H1 (cell line): ENCODE results near the gene HMGCL. TPM values are rescaled to one million over a fixed set of nuclear protein-coding genes. Genes with fewer than 3 reads are reported as not detected.

Source experiments
- CTCF ChIA-PET: fragments of 300-600 bp; sonication (Branson Sonifier 250); formaldehyde crosslinking; loops from one replicate; lab custom pipeline; 2021; ENCODE audit not compliant: partially characterized antibody; lab: Charles Lee
- POLR2A ChIA-PET: fragments of 300-600 bp; sonication (Branson Sonifier 250); formaldehyde crosslinking; loops from one replicate; lab custom pipeline; 2021; ENCODE audit warnings: inconsistent platforms; ENCODE audit not compliant: partially characterized antibody; lab: Charles Lee
- DNase-seq, 2 experiments: peaks; one replicate each; pipeline versions ENCODE4 v3.0.0 to v3.0.0-alpha.2; 2010 to 2022; ENCODE audit warnings: low spot score in 2 of 2, low read depth in 1 of 2, mixed read lengths in 1 of 2
- FAIRE-seq: peaks from 2 replicates; lab custom pipeline; 2011; peaks lifted over from hg19 to GRCh38; lab: Jason Lieb, UNC
- H2AFZ ChIP-seq: 2 replicates; pipeline ENCODE4 v1.8.1; 2012; ENCODE audit warnings: low read length, inconsistent platforms
- H2AK5ac ChIP-seq: 2 replicates; pipeline ENCODE4 v1.6.1; 2013; ENCODE audit warnings: low read depth, low read length
- H2BK120ac ChIP-seq: replicated peaks from 2 replicates; pipeline ENCODE3; 2013; ENCODE audit warnings: low read depth, low read length, inconsistent platforms
- H2BK12ac ChIP-seq: 2 replicates; pipeline ENCODE4 v1.6.1; 2013; ENCODE audit warnings: low read depth, low read length
- H2BK15ac ChIP-seq: 2 replicates; pipeline ENCODE4 v1.6.1; 2013; ENCODE audit warnings: low read length
- H2BK20ac ChIP-seq: 2 replicates; pipeline ENCODE4 v1.6.1; 2013; ENCODE audit warnings: low read length
- H2BK5ac ChIP-seq: 2 replicates; pipeline ENCODE4 v1.6.1; 2013; ENCODE audit warnings: low read depth, low read length
- H3K14ac ChIP-seq: 2 replicates; pipeline ENCODE4 v1.6.1; 2013; ENCODE audit warnings: inconsistent platforms; ENCODE audit not compliant: insufficient read length
- H3K18ac ChIP-seq: 2 replicates; pipeline ENCODE4 v1.6.1; 2013; ENCODE audit warnings: low read length; ENCODE audit errors: extremely low read depth
- H3K23ac ChIP-seq: 2 replicates; pipeline ENCODE4 v1.6.1; 2013; ENCODE audit warnings: inconsistent platforms; ENCODE audit not compliant: insufficient read length
- H3K23me2 ChIP-seq: 2 replicates; pipeline ENCODE4 v1.6.1; 2013; ENCODE audit warnings: low read depth, low read length
- H3K27ac ChIP-seq: 2 replicates; pipeline ENCODE4 v1.6.1; 2011; ENCODE audit warnings: low read depth, low read length, inconsistent platforms
- H3K27me3 ChIP-seq, 4 experiments: replicated peaks in 1 of 4; 1 replicate in 1 of 4; 2 replicates in 3 of 4; pipeline versions ENCODE4 v1.6.1 to v1.8.1; 2011 to 2013; ENCODE audit warnings: low read length in 3 of 4, mild to moderate bottlenecking in 3 of 4, inconsistent platforms in 2 of 4, mixed read lengths in 2 of 4, moderate library complexity in 1 of 4; ENCODE audit not compliant: control insufficient read depth in 3 of 4, insufficient read depth in 3 of 4; ENCODE audit errors: extremely low read depth in 1 of 4
- H3K36me3 ChIP-seq, 4 experiments: 2 replicates each; pipeline versions ENCODE4 v1.6.1 to v1.8.1; 2011 to 2013; ENCODE audit warnings: mild to moderate bottlenecking in 4 of 4, low read length in 3 of 4, moderate library complexity in 2 of 4, control low read depth in 1 of 4, inconsistent platforms in 1 of 4; ENCODE audit not compliant: insufficient read depth in 4 of 4, control insufficient read depth in 2 of 4
- H3K4ac ChIP-seq: replicated peaks from 2 replicates; pipeline ENCODE3; 2013; ENCODE audit warnings: low read length, low read depth, mixed read lengths, inconsistent platforms; ENCODE audit not compliant: insufficient read length
- H3K4me1 ChIP-seq, 4 experiments: replicated peaks in 1 of 4; 1 replicate in 1 of 4; 2 replicates in 3 of 4; pipeline versions ENCODE4 v1.6.1 to v1.8.1; 2011 to 2013; ENCODE audit warnings: low read length in 3 of 4, inconsistent platforms in 2 of 4, mixed read lengths in 1 of 4; ENCODE audit not compliant: insufficient read depth in 4 of 4, control insufficient read depth in 3 of 4
- H3K4me2 ChIP-seq, 2 experiments: 2 replicates each; pipeline versions ENCODE4 v1.6.1 to v1.8.1; 2011 to 2013; ENCODE audit warnings: low read depth in 2 of 2, low read length in 2 of 2, control low read depth in 1 of 2, inconsistent platforms in 1 of 2, mild to moderate bottlenecking in 1 of 2; ENCODE audit not compliant: insufficient read depth in 1 of 2
- H3K4me3 ChIP-seq, 4 experiments: fragments of 200-600, 300-600 bp in 1 of 4; sonication (generic), shearing (Covaris generic), sonication (Bioruptor Twin) in 1 of 4; 2 replicates each; pipeline versions ENCODE4 v1.5.1 to v1.8.1; 2011 to 2016; ENCODE audit warnings: low read length in 4 of 4, low read depth in 3 of 4, control low read depth in 2 of 4, inconsistent platforms in 2 of 4, mild to moderate bottlenecking in 2 of 4, mixed read lengths in 1 of 4, moderate library complexity in 1 of 4; ENCODE audit not compliant: insufficient read depth in 2 of 4; ENCODE audit errors: extremely low read depth in 1 of 4
- H3K56ac ChIP-seq: replicated peaks from 2 replicates; pipeline ENCODE3; 2013; ENCODE audit warnings: low read depth, mild to moderate bottlenecking, mixed read lengths, low read length, inconsistent platforms; ENCODE audit not compliant: insufficient read length
- H3K79me1 ChIP-seq: 2 replicates; pipeline ENCODE4 v1.6.1; 2013; ENCODE audit warnings: low read depth, low read length, control low read depth
- H3K79me2 ChIP-seq, 2 experiments: 2 replicates each; pipeline versions ENCODE4 v1.6.1 to v1.8.1; 2012 to 2013; ENCODE audit warnings: low read length in 2 of 2, mild to moderate bottlenecking in 2 of 2, inconsistent platforms in 1 of 2; ENCODE audit not compliant: insufficient read depth in 2 of 2, control insufficient read depth in 1 of 2
- H3K9ac ChIP-seq, 4 experiments: replicated peaks in 1 of 4; 1 replicate in 1 of 4; 2 replicates in 3 of 4; pipeline versions ENCODE4 v1.6.1 to v1.8.1; 2011 to 2013; ENCODE audit warnings: low read depth in 3 of 4, low read length in 3 of 4, control low read depth in 2 of 4, mild to moderate bottlenecking in 2 of 4, moderate library complexity in 2 of 4, inconsistent platforms in 1 of 4; ENCODE audit errors: extremely low read depth in 1 of 4
- H3K9me3 ChIP-seq, 2 experiments: 2 replicates each; pipeline versions ENCODE4 v1.6.1 to v1.8.1; 2012 to 2013; ENCODE audit warnings: mild to moderate bottlenecking in 2 of 2, moderate library complexity in 2 of 2, control low read depth in 1 of 2, inconsistent platforms in 1 of 2, low read depth in 1 of 2, low read length in 1 of 2, mixed read lengths in 1 of 2; ENCODE audit not compliant: insufficient read depth in 2 of 2
- H4K20me1 ChIP-seq, 2 experiments: replicated peaks in 1 of 2; 2 replicates each; pipeline versions ENCODE3 to v1.8.1; 2011 to 2013; ENCODE audit warnings: inconsistent platforms in 2 of 2, low read length in 2 of 2, mild to moderate bottlenecking in 1 of 2; ENCODE audit not compliant: insufficient read depth in 2 of 2, control insufficient read depth in 1 of 2
- H4K5ac ChIP-seq: 2 replicates; pipeline ENCODE4 v1.6.1; 2013; ENCODE audit warnings: low read length, low read depth, mixed read lengths, inconsistent platforms; ENCODE audit not compliant: insufficient read length
- H4K8ac ChIP-seq: 2 replicates; pipeline ENCODE4 v1.8.0; 2013; ENCODE audit warnings: mild to moderate bottlenecking, moderate library complexity, low read length, inconsistent platforms; ENCODE audit not compliant: insufficient read depth; ENCODE audit errors: extremely low read depth
- H4K91ac ChIP-seq: replicated peaks from 2 replicates; pipeline ENCODE3; 2013; ENCODE audit warnings: low read length, mixed read lengths, inconsistent platforms; ENCODE audit not compliant: insufficient read length
- ATF2 ChIP-seq: IDR thresholded peaks from 2 replicates; pipeline ENCODE4 v1.6.1; 2012; ENCODE audit warnings: low read length, inconsistent platforms
- CHD2 ChIP-seq: IDR thresholded peaks from 2 replicates; pipeline ENCODE4 v1.6.1; 2012; ENCODE audit warnings: low read length, improper control_type of control experiment
- EZH2 ChIP-seq: fragments of 200-600 bp; sonication (generic); IDR thresholded peaks from 2 replicates; pipeline ENCODE4 v1.7.1; 2012; ENCODE audit warnings: low read depth, mild to moderate bottlenecking, moderate library complexity, low read length, inconsistent platforms; ENCODE audit not compliant: severe bottlenecking
- GABPA ChIP-seq: IDR thresholded peaks from 2 replicates; pipeline ENCODE4 v1.6.1; 2011; ENCODE audit warnings: mild to moderate bottlenecking, low read length, moderate library complexity, borderline replicate concordance; ENCODE audit not compliant: insufficient read depth
- GTF2F1 ChIP-seq: IDR thresholded peaks from 2 replicates; pipeline ENCODE4 v1.6.1; 2012; ENCODE audit warnings: low read depth, low read length, improper control_type of control experiment, borderline replicate concordance
- RNF2 ChIP-seq: fragments of 200-900, 300-1000 bp; sonication (generic); IDR thresholded peaks from 2 replicates; pipeline ENCODE4 v1.7.1; 2016; ENCODE audit warnings: borderline replicate concordance, low read depth, mild to moderate bottlenecking, antibody characterized with exemption, low read length; ENCODE audit not compliant: poor library complexity, severe bottlenecking; ENCODE audit errors: missing control alignments
- SAP30 ChIP-seq: fragments of 300-600 bp; sonication (generic); IDR thresholded peaks from 2 replicates; pipeline ENCODE4 v1.7.1; 2012; ENCODE audit warnings: low read length, moderate library complexity, mild to moderate bottlenecking, inconsistent platforms; ENCODE audit not compliant: insufficient read depth, insufficient replicate concordance
- TBP ChIP-seq: IDR thresholded peaks from 2 replicates; pipeline ENCODE4 v1.6.1; 2011; ENCODE audit warnings: low read depth, low read length, improper control_type of control experiment
- WGBS, 2 experiments: shearing (Covaris generic) in 1 of 2; methylation state at CpG; one replicate each; pipeline versions ENCODE4 v1.1.6 to v1.1.7; 2013 to 2015; ENCODE audit warnings: low lambda C conversion rate in 2 of 2, mixed read lengths in 2 of 2, inconsistent platforms in 1 of 2, low coverage in 1 of 2, missing lambda C conversion rate in 1 of 2; ENCODE audit not compliant: insufficient replicate concordance in 2 of 2, insufficient coverage in 1 of 2, insufficient read length in 1 of 2; ENCODE audit errors: extremely low coverage in 1 of 2, missing lambda C conversion rate in 1 of 2; 5-methylcytosine and 5-hydroxymethylcytosine counted together
- polyA plus RNA-seq, 7 experiments: library from polyadenylated mRNA; depleted of rRNA in 3 of 7; stranded (reverse) in 5 of 7; unstranded in 2 of 7; fragments of >200 nt in 5 of 7; fragments of 200-250 nt in 2 of 7; gene quantifications; 1 replicate in 5 of 7; 2 replicates in 1 of 7; 4 replicates in 1 of 7; pipeline versions ENCODE4 v1.2.1 to v1.2.3, GENCODE V29; 2011 to 2013; ENCODE audit warnings: missing spikeins in 2 of 7, mixed read lengths in 2 of 7
- total RNA-seq: library from RNA; stranded (reverse); fragmentation: NEBNext Ultra II Directional; extraction: Animal tissue kit (Norgen Biotek cat#: 25700); gene quantifications from 2 replicates; pipeline ENCODE4 v1.2.1, GENCODE V29; 2021

HMGCL gene
- total and polyA plus RNA-seq, 2 of the 8 experiments (the other 6 are each of a cell fraction or from before 2014, with no cell fraction given), result 13.7 to 19.5 TPM

GRCh38 chr1:23777979-23778814, 47.0 kb downstream of the HMGCL start, which contains the start of gene PITHD1:
Gene PITHD1 (plus strand): TSS chr1:23778418. CDS start chr1:23778516, 98 bp downstream.
- H2BK12ac ChIP-seq, result no peak within 1 kb of the TSS
- peak in 1 of 2 experiments; percentile 77 for DNase-seq
- H2BK5ac ChIP-seq, result peak within 1 kb of the TSS; percentile 15
- H3K4ac ChIP-seq, result no peak within 1 kb of the TSS
- peak within 1 kb of the TSS; percentile 87 for H3K18ac ChIP-seq
- peak within 1 kb of the TSS; percentile 84 for H3K56ac ChIP-seq
- ChIA-PET POLR2A (interaction anchor here (0.5 to 12.5 kb wide), 12 partner anchors 17 to 452 kb away, joined by 3 to 192 read pairs (median 3); partner anchors contain the start of genes GALE, HMGCL, LYPLA2 and RPL11), CTCF (interaction anchor here (0.6 to 3.5 kb wide), 6 partner anchors 7 to 106 kb away, joined by 3 to 16 read pairs (median 4); partner anchors contain the start of gene LYPLA2)
- peak within 1 kb of the TSS; percentile 47 for H4K5ac ChIP-seq
- H2BK15ac ChIP-seq, result no peak within 1 kb of the TSS
- H3K27ac ChIP-seq, result peak within 1 kb of the TSS; percentile 75
- peak within 1 kb of the TSS; percentile 87 for H4K8ac ChIP-seq
- H3K36me3 ChIP-seq, result peaks cover 0 to 12% (median 4%) of the 10 kb centered on the region in 4 experiments; a peak in 3 of 8 replicates
- peak within 1 kb of the TSS; percentile 68 to 98 (median 94) for H3K9ac ChIP-seq
- no peak within 1 kb of the TSS for H2BK120ac ChIP-seq
- H3K27me3 ChIP-seq, result no peaks in the 10 kb centered on the region
- H2BK20ac ChIP-seq, result no peak within 1 kb of the TSS
- H3K23me2 ChIP-seq, result peaks cover 6% of the 10 kb centered on the region; the same call in 1 of the 2 replicates
- no peak within 1 kb of the TSS for H3K23ac ChIP-seq
- H4K91ac ChIP-seq, result peak within 1 kb of the TSS; percentile 5
- H3K4me3 ChIP-seq, result peak within 1 kb of the TSS; percentile 83 to 99 (median 91)
- peak within 1 kb of the TSS; percentile 100 for H2AFZ ChIP-seq
- H3K14ac ChIP-seq, result no peak within 1 kb of the TSS
- 0 out of 2 replicates have a peak, but pooled peaks cover 4% of the 10 kb centered on the region for H3K79me1 ChIP-seq
- no peak within 1 kb of the TSS for H2AK5ac ChIP-seq
- WGBS, 2 experiments, result 2% methylated on average over 74 of the region's 91 CpGs; no CpG with 5 or more reads in 1 of the 2 experiments
- peaks cover 12 to 34% of the 10 kb centered on the region in 2 experiments for H3K79me2 ChIP-seq
- no peak for FAIRE-seq
- peak within 1 kb of the TSS; percentile 88 to 99 for H3K4me2 ChIP-seq
- peaks cover 0 to 5% (median 3%) of the 10 kb centered on the region in 4 experiments; a peak in 3 of 7 replicates for H3K4me1 ChIP-seq
- H3K9me3 ChIP-seq, result no peaks in the 10 kb centered on the region
- peaks cover 0 to 3% of the 10 kb centered on the region in 2 experiments for H4K20me1 ChIP-seq
- TF ChIP-seq CHD2 (no peak), TBP (peak; percentile 78; the same call in 1 of the 2 replicates), GTF2F1 (no peak), SAP30 (peak; percentile 61), GABPA (no peak), ATF2 (no peak), RNF2 (no peak), EZH2 (no peak)
